Loucy (cell line): ENCODE results near the gene GTF2A1L.

Experiments
- EZH2phosphoT487 ChIP-seq: fragments of 200-600 bp; IDR thresholded peaks from 2 replicates; pipeline ENCODE4 v1.6.1; 2018; ENCODE audit warnings: antibody characterized with exemption, mild to moderate bottlenecking, moderate library complexity, borderline replicate concordance
- TF ChIP-seq, protein P1 (sequence below): fragments of 200-600 bp; sonication (generic); conservative IDR thresholded peaks from 2 replicates; pipeline ENCODE4 v1.5.1; 2014; ENCODE audit warnings: mild to moderate bottlenecking, antibody characterized with exemption, low read length

DNA sequence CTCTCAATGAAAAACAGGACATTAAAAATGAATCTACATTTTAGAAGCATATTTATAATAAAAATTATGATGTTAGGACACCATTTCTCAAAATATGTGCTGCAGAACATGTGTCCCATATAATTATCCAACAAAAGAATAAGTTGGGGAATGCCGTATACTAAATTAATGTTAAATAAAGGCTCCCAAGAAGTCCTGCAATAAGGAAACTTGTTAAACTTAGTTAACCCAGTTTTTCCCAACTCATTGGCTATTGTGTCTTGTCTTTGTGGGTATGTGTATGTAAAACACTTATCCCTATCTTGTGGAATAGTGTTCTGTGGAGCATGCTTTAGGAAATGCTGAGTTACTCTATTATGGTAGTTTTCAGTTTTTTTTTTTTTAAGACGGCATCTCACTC lies 25.6 kb upstream of the GTF2A1L start:
- TF ChIP-seq, protein P1, sequence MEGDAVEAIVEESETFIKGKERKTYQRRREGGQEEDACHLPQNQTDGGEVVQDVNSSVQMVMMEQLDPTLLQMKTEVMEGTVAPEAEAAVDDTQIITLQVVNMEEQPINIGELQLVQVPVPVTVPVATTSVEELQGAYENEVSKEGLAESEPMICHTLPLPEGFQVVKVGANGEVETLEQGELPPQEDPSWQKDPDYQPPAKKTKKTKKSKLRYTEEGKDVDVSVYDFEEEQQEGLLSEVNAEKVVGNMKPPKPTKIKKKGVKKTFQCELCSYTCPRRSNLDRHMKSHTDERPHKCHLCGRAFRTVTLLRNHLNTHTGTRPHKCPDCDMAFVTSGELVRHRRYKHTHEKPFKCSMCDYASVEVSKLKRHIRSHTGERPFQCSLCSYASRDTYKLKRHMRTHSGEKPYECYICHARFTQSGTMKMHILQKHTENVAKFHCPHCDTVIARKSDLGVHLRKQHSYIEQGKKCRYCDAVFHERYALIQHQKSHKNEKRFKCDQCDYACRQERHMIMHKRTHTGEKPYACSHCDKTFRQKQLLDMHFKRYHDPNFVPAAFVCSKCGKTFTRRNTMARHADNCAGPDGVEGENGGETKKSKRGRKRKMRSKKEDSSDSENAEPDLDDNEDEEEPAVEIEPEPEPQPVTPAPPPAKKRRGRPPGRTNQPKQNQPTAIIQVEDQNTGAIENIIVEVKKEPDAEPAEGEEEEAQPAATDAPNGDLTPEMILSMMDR = no peak
- no peak for TF ChIP-seq EZH2phosphoT487
